Liver (tissue), 9 donors: ENCODE measurements around the gene TRPM6. TPM values are rescaled to one million over a fixed set of nuclear protein-coding genes. Genes with fewer than 3 reads are reported as not detected.
"Not testable (repeated sequence)": the region's sequence is repeated elsewhere in the genome, so short reads cannot be mapped to it uniquely, and the experiment has no call there.

Experiments used
- DNase-seq: peaks from one replicate; pipeline ENCODE4 v3.0.0-alpha.2; 2017; ENCODE audit warnings: low spot score
- H3K27ac ChIP-seq, 2 donors: one replicate each; pipeline ENCODE4 v1.7.0; 2013; ENCODE audit warnings: inconsistent platforms in 2 of 2, low read length in 2 of 2, control low read depth in 1 of 2, low read depth in 1 of 2, mild to moderate bottlenecking in 1 of 2
- H3K27me3 ChIP-seq, 4 donors: one replicate each; pipeline versions ENCODE4 v1.6.1 to v1.7.0; 2013; ENCODE audit warnings: low read length in 3 of 4, inconsistent platforms in 1 of 4, mild to moderate bottlenecking in 1 of 4, moderate library complexity in 1 of 4; ENCODE audit not compliant: control insufficient read depth in 4 of 4, insufficient read depth in 4 of 4
- H3K36me3 ChIP-seq, 4 donors: one replicate each; pipeline versions ENCODE4 v1.6.1 to v1.7.0; 2013; ENCODE audit warnings: low read length in 3 of 4, mild to moderate bottlenecking in 3 of 4, low read depth in 1 of 4, moderate library complexity in 1 of 4; ENCODE audit not compliant: control insufficient read depth in 4 of 4, insufficient read depth in 3 of 4
- H3K4me1 ChIP-seq, 4 donors: one replicate each; pipeline versions ENCODE4 v1.6.1 to v1.7.0; 2013; ENCODE audit warnings: low read length in 3 of 4, mild to moderate bottlenecking in 3 of 4, moderate library complexity in 1 of 4; ENCODE audit not compliant: control insufficient read depth in 4 of 4, insufficient read depth in 4 of 4
- H3K4me3 ChIP-seq, 3 donors: one replicate each; pipeline versions ENCODE4 v1.6.1 to v1.7.0; 2013; ENCODE audit warnings: low read length in 3 of 3, control low read depth in 1 of 3, low read depth in 1 of 3, mild to moderate bottlenecking in 1 of 3
- H3K9ac ChIP-seq, 2 donors: one replicate each; pipeline ENCODE4 v1.7.0; 2013; ENCODE audit warnings: low read length in 2 of 2, mild to moderate bottlenecking in 2 of 2, moderate library complexity in 2 of 2, control low read depth in 1 of 2, low read depth in 1 of 2
- H3K9me3 ChIP-seq, 4 donors: one replicate each; pipeline versions ENCODE4 v1.6.1 to v1.7.0; 2013; ENCODE audit warnings: low read length in 3 of 4; ENCODE audit not compliant: control insufficient read depth in 4 of 4
- FOXA1 ChIP-seq: IDR thresholded peaks from 2 replicates; pipeline ENCODE4 v1.6.1; 2016; ENCODE audit warnings: antibody characterized with exemption
- FOXA2 ChIP-seq: IDR thresholded peaks from 2 replicates; pipeline ENCODE4 v1.6.1; 2016; ENCODE audit warnings: antibody characterized with exemption
- HNF4G ChIP-seq: IDR thresholded peaks from 2 replicates; pipeline ENCODE4 v1.6.1; 2016; ENCODE audit warnings: antibody characterized with exemption
- JUND ChIP-seq, 2 donors: IDR thresholded peaks; 2 replicates each; pipeline ENCODE4 v1.6.1; 2016; ENCODE audit warnings: antibody characterized with exemption in 2 of 2
- NR2F2 ChIP-seq: IDR thresholded peaks from 2 replicates; pipeline ENCODE4 v1.6.1; 2016; ENCODE audit warnings: antibody characterized with exemption
- RAD21 ChIP-seq, 2 donors: IDR thresholded peaks; 2 replicates each; pipeline ENCODE4 v1.6.1; 2016; ENCODE audit warnings: antibody characterized with exemption in 2 of 2, mild to moderate bottlenecking in 2 of 2
- REST ChIP-seq: IDR thresholded peaks from 2 replicates; pipeline ENCODE4 v1.6.1; 2016; ENCODE audit warnings: antibody characterized with exemption, mild to moderate bottlenecking
- RXRA ChIP-seq, 2 donors: IDR thresholded peaks; 2 replicates each; pipeline ENCODE4 v1.6.1; 2017 to 2018; ENCODE audit warnings: antibody characterized with exemption in 2 of 2, mild to moderate bottlenecking in 1 of 2
- YY1 ChIP-seq: IDR thresholded peaks from 2 replicates; pipeline ENCODE4 v1.6.1; 2016; ENCODE audit warnings: antibody characterized with exemption, mild to moderate bottlenecking
- WGBS: extraction: QIAGEN DNeasy Blood & Tissue Kit; methylation state at CpG from one replicate; pipeline ENCODE4 v1.1.7; 2013; 5-methylcytosine and 5-hydroxymethylcytosine counted together
- polyA plus RNA-seq, 2 donors: library from polyadenylated mRNA; stranded (reverse) in 1 of 2; unstranded in 1 of 2; fragments of 200-250 nt in 1 of 2; fragments of >200 nt in 1 of 2; fragmentation: Nextera tagmentation in 1 of 2; extraction: Ambion mirVana in 1 of 2; gene quantifications; one replicate each; pipeline versions ENCODE4 v1.2.1 to v1.2.3, GENCODE V29; 2013 to 2015
- total RNA-seq, 2 donors: library from RNA; depleted of rRNA; stranded (reverse); fragments of >200 nt; gene quantifications; one replicate each; pipeline ENCODE4 v1.2.3, GENCODE V29; 2014
- TF ChIP-seq, protein P1 (sequence below): fragments of 150-350 bp; IDR thresholded peaks from 2 replicates; pipeline ENCODE4 v1.5.1; 2017; ENCODE audit warnings: improper control_type of control experiment, low read depth, low read length; ENCODE audit not compliant: missing input control
- TF ChIP-seq, protein P2 (sequence below): IDR thresholded peaks from 2 replicates; pipeline ENCODE4 v1.6.1; 2016; ENCODE audit warnings: antibody characterized with exemption
- TF ChIP-seq, protein P3 (sequence below): IDR thresholded peaks from 2 replicates; pipeline ENCODE4 v1.6.1; 2016; ENCODE audit warnings: antibody characterized with exemption
- donor health status: healthy.
- donor health status: healthy.
- donor health status: healthy.
- donor health status: healthy.
- donor health status: healthy.

Gene TRPM6
- total and polyA plus RNA-seq, 4 donors: 0.05 to 0.67 (median 0.10) TPM

- H3K9ac ChIP-seq: no peak overlapping the region
- TF ChIP-seq FOXA1: no peak
- no peaks in the 10 kb centered on the region for H3K36me3 ChIP-seq
- WGBS: 77% methylated on average over 4 of the region's 4 CpGs
- no peak overlapping the region for H3K4me3 ChIP-seq
- no peaks in the 10 kb centered on the region for H3K9me3 ChIP-seq
- no peaks in the 10 kb centered on the region for H3K4me1 ChIP-seq
- H3K27ac ChIP-seq: no peak overlapping the region
- DNase-seq: no peak
- H3K27me3 ChIP-seq: peaks cover 0 to 6% (median 0%) of the 10 kb centered on the region in 4 donors
Measured at GRCh38 chr9:74908665-74909064, 20.9 kb upstream of the TRPM6 start.

DNA sequence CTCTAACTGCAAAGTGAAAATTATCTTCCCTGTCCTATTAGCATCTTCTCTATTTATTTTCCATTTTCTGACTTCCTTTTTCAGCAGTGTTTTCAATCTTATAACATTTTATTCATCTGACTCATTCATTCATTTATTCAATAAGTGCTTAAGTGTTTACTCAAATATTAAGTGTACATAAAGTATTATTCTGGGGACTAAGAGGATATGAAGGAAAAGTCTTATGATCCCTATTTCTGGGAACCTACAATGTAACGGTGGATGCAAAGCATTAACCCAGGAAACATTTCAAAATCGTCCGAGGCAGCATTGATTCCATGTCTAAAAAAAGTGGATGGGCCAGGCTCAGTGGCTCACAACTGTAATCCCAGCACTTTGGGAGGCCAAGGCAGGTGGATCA lies 19.4 kb upstream of the TRPM6 start:
- no peaks in the 10 kb centered on the region for H3K4me1 ChIP-seq
- H3K4me3 ChIP-seq: no peak overlapping the region
- WGBS: 83% methylated on average over 3 of the region's 3 CpGs
- H3K9ac ChIP-seq: no peak overlapping the region
- H3K36me3 ChIP-seq: no peaks in the 10 kb centered on the region
- TF ChIP-seq, protein P1, sequence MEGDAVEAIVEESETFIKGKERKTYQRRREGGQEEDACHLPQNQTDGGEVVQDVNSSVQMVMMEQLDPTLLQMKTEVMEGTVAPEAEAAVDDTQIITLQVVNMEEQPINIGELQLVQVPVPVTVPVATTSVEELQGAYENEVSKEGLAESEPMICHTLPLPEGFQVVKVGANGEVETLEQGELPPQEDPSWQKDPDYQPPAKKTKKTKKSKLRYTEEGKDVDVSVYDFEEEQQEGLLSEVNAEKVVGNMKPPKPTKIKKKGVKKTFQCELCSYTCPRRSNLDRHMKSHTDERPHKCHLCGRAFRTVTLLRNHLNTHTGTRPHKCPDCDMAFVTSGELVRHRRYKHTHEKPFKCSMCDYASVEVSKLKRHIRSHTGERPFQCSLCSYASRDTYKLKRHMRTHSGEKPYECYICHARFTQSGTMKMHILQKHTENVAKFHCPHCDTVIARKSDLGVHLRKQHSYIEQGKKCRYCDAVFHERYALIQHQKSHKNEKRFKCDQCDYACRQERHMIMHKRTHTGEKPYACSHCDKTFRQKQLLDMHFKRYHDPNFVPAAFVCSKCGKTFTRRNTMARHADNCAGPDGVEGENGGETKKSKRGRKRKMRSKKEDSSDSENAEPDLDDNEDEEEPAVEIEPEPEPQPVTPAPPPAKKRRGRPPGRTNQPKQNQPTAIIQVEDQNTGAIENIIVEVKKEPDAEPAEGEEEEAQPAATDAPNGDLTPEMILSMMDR: no peak
- no peak for TF ChIP-seq HNF4G
- peaks cover 0 to 4% (median 0%) of the 10 kb centered on the region in 4 donors for H3K27me3 ChIP-seq
- H3K9me3 ChIP-seq: no peaks in the 10 kb centered on the region
- DNase-seq: no peak
- no peak overlapping the region for H3K27ac ChIP-seq

DNA sequence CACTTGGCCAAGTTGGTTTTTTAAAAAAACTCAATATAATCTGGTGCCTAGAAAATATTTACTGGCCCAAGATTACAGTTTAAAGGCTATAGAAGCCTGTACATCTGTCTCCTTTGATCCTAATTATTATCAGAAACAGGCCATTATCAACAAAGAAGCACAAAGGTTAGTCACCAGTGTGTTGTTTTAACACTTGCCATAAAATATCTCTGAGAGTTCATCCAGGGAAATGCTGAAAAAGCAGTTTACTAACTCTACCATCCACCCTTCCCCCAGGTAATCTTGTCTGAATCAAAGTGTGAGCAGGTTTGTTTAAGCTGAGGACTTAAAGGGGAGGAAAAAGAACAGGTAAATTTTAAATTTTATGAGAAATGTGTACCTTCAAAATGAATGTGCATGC lies 13.3 kb upstream of the TRPM6 start:
- Histone ChIP-seq H3K36me3 (no peaks in the 10 kb centered on the region), H3K27me3 (peaks cover 0 to 4% (median 0%) of the 10 kb centered on the region in 4 donors), H3K4me3 (no peak overlapping the region), H3K27ac (no peak overlapping the region), H3K9me3 (no peaks in the 10 kb centered on the region), H3K4me1 (no peaks in the 10 kb centered on the region), H3K9ac (no peak overlapping the region)
- no peak for DNase-seq
- TF ChIP-seq RAD21 (IDR thresholded peaks at IDR 0.05) (no peak), YY1 (no peak)

GRCh38 chr9:74888449-74888848 lies 728 bp upstream of the TRPM6 start:
- WGBS: 95% methylated on average over 3 of the region's 3 CpGs
- H3K9ac ChIP-seq: not testable (repeated sequence)

GRCh38 chr9:74887981-74888370 lies 255 bp upstream of the TRPM6 start:
- Histone ChIP-seq H3K27me3 (no peaks in the 10 kb centered on the region), H3K27ac (no peak overlapping the region), H3K4me3 (peak overlapping the region in 1 of 3 donors; percentile 55), H3K9me3 (no peaks in the 10 kb centered on the region), H3K4me1 (peaks cover 5 to 12% (median 7%) of the 10 kb centered on the region in 4 donors), H3K36me3 (no peaks in the 10 kb centered on the region), H3K9ac (no peak overlapping the region)
- DNase-seq: no peak
- WGBS: 63% methylated on average over 4 of the region's 4 CpGs
- no peak for TF ChIP-seq FOXA2
- no peak for TF ChIP-seq JUND (IDR thresholded peaks at IDR 0.05)
- no peak for TF ChIP-seq REST
- no peak for TF ChIP-seq NR2F2
- TF ChIP-seq FOXA1: no peak
- no peak for TF ChIP-seq RXRA (IDR thresholded peaks at IDR 0.05)
- TF ChIP-seq, protein P2, sequence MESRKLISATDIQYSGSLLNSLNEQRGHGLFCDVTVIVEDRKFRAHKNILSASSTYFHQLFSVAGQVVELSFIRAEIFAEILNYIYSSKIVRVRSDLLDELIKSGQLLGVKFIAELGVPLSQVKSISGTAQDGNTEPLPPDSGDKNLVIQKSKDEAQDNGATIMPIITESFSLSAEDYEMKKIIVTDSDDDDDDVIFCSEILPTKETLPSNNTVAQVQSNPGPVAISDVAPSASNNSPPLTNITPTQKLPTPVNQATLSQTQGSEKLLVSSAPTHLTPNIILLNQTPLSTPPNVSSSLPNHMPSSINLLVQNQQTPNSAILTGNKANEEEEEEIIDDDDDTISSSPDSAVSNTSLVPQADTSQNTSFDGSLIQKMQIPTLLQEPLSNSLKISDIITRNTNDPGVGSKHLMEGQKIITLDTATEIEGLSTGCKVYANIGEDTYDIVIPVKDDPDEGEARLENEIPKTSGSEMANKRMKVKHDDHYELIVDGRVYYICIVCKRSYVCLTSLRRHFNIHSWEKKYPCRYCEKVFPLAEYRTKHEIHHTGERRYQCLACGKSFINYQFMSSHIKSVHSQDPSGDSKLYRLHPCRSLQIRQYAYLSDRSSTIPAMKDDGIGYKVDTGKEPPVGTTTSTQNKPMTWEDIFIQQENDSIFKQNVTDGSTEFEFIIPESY: no peak
- no peak for TF ChIP-seq RAD21 (IDR thresholded peaks at IDR 0.05)
- no peak for TF ChIP-seq HNF4G
- TF ChIP-seq, protein P3, sequence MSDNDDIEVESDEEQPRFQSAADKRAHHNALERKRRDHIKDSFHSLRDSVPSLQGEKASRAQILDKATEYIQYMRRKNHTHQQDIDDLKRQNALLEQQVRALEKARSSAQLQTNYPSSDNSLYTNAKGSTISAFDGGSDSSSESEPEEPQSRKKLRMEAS: no peak

More at GRCh38 chr9:74888449-74888848, 728 bp upstream of the TRPM6 start:
- H3K9me3 ChIP-seq, H3K27me3 ChIP-seq, DNase-seq, H3K4me3 ChIP-seq, H3K27ac ChIP-seq, H3K36me3 ChIP-seq: not testable (repeated sequence)
- peaks cover 5 to 12% (median 7%) of the 10 kb centered on the region in 4 donors for H3K4me1 ChIP-seq
